Measurements from ENCODE around the gene CFB.

Gene CFB

GRCh38 chr6:31945507-31946369, at the start of gene CFB:
CFB (plus strand) TSS chr6:31946095; CDS start chr6:31946222, 127 bp downstream.
- DNase-seq (ENCODE audit: low read depth): peak; percentile 88
- no peak for TF ChIP-seq CTCF (conservative IDR thresholded peaks at IDR 0.05; ENCODE audit: control insufficient read depth, insufficient read depth, low read depth, low read length)
- H3K4me3 ChIP-seq (ENCODE audit: control insufficient read depth, low read depth, low read length): peak within 1 kb of the TSS; percentile 36

- no peak for TF ChIP-seq CTCF (conservative IDR thresholded peaks at IDR 0.05; ENCODE audit: control insufficient read depth, insufficient read depth, low read depth, low read length)
- DNase-seq (ENCODE audit: low read depth): no peak
- peak overlapping the region; percentile 95 for H3K4me3 ChIP-seq (ENCODE audit: control insufficient read depth, low read depth, low read length)
Measured at GRCh38 chr6:31896493-31896855, 49.4 kb upstream of the CFB start.

GRCh38 chr6:31896856-31897611, 48.9 kb upstream of the CFB start:
- H3K4me3 ChIP-seq (ENCODE audit: control insufficient read depth, low read depth, low read length): peak overlapping the region; percentile 95
- TF ChIP-seq CTCF (conservative IDR thresholded peaks at IDR 0.05; ENCODE audit: control insufficient read depth, insufficient read depth, low read depth, low read length): no peak
- DNase-seq (ENCODE audit: low read depth): no peak

- TF ChIP-seq CTCF (conservative IDR thresholded peaks at IDR 0.05; ENCODE audit: control insufficient read depth, insufficient read depth, low read depth, low read length): no peak
- peak; percentile 59 for DNase-seq (ENCODE audit: low read depth)
- peak within 1 kb of the TSS; percentile 95 for H3K4me3 ChIP-seq (ENCODE audit: control insufficient read depth, low read depth, low read length)
Measured at GRCh38 chr6:31897612-31898382, 48.1 kb upstream of the CFB start, which contains the start of gene EHMT2. EHMT2 (minus strand) TSS chr6:31897698; CDS start chr6:31897677, 21 bp downstream.

- TF ChIP-seq CTCF (conservative IDR thresholded peaks at IDR 0.05; ENCODE audit: control insufficient read depth, insufficient read depth, low read depth, low read length): no peak
- DNase-seq (ENCODE audit: low read depth): peak; percentile 44
Measured at GRCh38 chr6:31898383-31899011, 47.4 kb upstream of the CFB start.

GRCh38 chr6:31899215-31899614, 46.7 kb upstream of the CFB start:
- no peak for TF ChIP-seq CTCF (conservative IDR thresholded peaks at IDR 0.05; ENCODE audit: control insufficient read depth, insufficient read depth, low read depth, low read length)

More at GRCh38 chr6:31898383-31899011, 47.4 kb upstream of the CFB start:
- H3K4me3 ChIP-seq (ENCODE audit: control insufficient read depth, low read depth, low read length): peak overlapping the region; percentile 95

More at GRCh38 chr6:31899215-31899614, 46.7 kb upstream of the CFB start:
- no peak overlapping the region for H3K4me3 ChIP-seq (ENCODE audit: control insufficient read depth, low read depth, low read length)
- DNase-seq (ENCODE audit: low read depth): no peak
